ENCODE measurements around the gene TEC.

Gene TEC

DNA sequence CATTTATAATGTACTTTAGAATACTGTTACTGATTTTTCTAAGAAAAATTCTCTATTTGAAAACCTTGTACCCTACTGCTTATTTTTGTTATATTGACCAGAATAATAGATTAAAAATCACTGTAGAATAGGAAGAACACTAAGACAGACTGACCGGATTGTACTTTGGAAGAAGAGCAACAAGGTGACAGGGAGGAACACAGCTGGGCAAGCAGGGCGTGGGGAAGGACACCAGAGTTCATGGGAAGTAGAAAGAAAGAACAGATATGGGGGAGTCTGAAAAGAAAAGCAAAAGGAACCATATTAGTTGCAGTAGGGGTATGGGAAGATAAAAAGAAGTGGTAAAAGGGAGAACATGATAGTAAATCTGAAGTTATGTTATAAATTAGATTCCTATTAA is 174.2 kb downstream of the TEC start:
- no peak for TF ChIP-seq GATA2 (IDR thresholded peaks at IDR 0.05; ENCODE audit: low read depth, low read length)
- TF ChIP-seq GATA3 (IDR thresholded peaks at IDR 0.05; ENCODE audit: low read depth, low read length), result no peak

DNA sequence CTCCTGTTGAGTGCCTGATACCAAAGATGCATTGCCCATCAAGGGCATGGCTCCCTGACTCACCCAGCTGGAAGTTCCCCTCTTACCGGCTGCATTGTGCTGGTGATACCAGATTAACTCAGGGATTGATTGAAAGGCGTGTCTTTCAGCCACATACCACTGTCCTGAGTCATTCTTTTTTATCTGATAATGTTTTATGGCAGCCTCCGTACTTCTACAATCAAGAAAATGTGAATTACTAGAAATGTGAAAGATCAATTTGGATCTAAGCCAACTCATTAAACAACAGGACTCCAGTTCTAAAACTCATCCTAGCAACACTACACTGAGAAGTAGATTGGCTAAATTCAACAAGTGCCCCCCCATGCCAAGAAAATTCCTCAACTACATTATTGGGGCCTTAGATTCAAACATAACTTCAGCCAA is 175.6 kb downstream of the TEC start:
- TF ChIP-seq GATA2 (IDR thresholded peaks at IDR 0.05; ENCODE audit: low read depth, low read length) (no peak), GATA3 (IDR thresholded peaks at IDR 0.05; ENCODE audit: low read depth, low read length) (no peak)

DNA sequence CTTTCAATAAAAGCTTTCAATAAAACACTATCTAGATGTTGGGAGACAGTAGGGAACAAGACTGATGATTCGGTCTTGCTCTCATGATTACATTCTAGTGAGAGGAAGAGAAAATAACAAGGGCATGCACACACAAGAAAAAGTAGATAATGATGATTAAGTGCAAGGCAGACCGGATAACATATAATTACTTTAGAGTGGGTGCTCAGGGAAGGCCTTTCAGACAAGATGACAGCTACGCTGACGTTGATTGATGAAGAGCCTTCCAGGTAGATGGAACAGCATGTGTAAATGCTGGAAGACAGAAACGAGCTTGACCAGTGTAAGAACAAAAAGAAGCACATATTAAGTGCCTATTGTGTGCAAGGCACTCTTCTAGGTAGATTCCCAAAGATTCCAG is 179.0 kb downstream of the TEC start:
- TF ChIP-seq GATA2 (IDR thresholded peaks at IDR 0.05; ENCODE audit: low read depth, low read length), result no peak
- no peak for TF ChIP-seq GATA3 (IDR thresholded peaks at IDR 0.05; ENCODE audit: low read depth, low read length)

DNA sequence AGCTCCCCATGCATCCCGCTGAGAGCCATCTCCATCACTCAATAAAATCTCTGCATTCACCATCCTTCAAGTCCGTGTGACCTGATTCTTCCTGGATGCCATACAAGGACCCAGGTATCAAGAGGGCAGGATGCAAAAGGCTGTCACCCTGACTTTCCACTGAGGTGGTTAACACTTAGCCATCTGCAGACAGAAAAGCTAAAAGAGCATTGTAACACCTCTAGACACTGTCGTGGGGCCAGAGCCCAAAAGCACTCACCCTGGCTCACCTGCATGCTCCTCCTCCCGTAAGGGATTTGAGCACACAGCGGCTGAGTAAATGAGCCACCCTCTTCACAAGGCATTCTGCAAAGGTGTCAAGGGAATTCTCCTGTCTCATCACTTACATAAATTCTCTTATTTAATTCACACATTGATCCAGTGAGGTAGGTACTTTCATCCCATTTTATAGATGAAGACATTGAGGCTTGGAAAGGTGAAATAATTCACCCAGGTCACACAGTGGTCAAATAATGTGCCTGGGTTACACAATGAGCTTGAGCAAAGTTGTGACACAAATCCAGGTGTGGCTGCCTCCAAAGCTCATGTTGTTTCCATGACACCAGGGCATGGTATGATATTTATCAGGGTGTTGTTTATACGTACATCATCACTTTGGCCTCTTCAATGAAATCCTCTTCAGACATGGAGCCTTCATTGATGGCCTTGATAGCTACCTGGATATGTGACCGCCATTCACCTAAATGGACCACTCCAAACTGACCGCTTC is 183.6 kb downstream of the TEC start:
- TF ChIP-seq GATA3 (IDR thresholded peaks at IDR 0.05; ENCODE audit: low read depth, low read length) (no peak), GATA2 (IDR thresholded peaks at IDR 0.05; ENCODE audit: low read depth, low read length) (no peak)

Data from SH-SY5Y (cell line).